Measurements from ENCODE around the gene CCN5. TPM values are rescaled to one million over a fixed set of nuclear protein-coding genes. Genes with fewer than 3 reads are reported as not detected.

CCN5 gene
- total RNA-seq, 1 experiment from 2014 or later, result 0.20 TPM

GRCh38 chr20:44747166-44748004 lies 32.2 kb downstream of the CCN5 start:
- Histone ChIP-seq H4K20me1 (ENCODE audit: insufficient read depth) (peaks cover 5% of the 10 kb centered on the region), H3K36me3 (ENCODE audit: low read depth) (no peaks in the 10 kb centered on the region), H3F3A (ENCODE audit: insufficient read depth, low read depth) (peaks cover 22% of the 10 kb centered on the region), H3K9me3 (ENCODE audit: insufficient read depth, low read depth) (no peaks in the 10 kb centered on the region), H3K27me3 (ENCODE audit: insufficient read depth, low read depth) (peaks cover 42% of the 10 kb centered on the region), H3K79me2 (ENCODE audit: low read depth) (no peaks in the 10 kb centered on the region), H3K4me2 (peak overlapping the region; percentile 69), H3K4me3 (peak overlapping the region; percentile 11; the same call in 1 of the 2 replicates), H3K27ac (peak overlapping the region; percentile 89), H2AFZ (peak overlapping the region; percentile 74), H3K4me1 (replicated peaks; ENCODE audit: insufficient read depth) (peaks cover 22% of the 10 kb centered on the region), H3K9me2 (ENCODE audit: insufficient read depth) (no peaks in the 10 kb centered on the region)
- POLR2A ChIA-PET (ENCODE audit: unreplicated experiment), result interaction anchor here (0.6 kb wide), 1 partner anchor 722 kb away, joined by 5 read pairs; the partner anchor contains the start of gene WFDC2
- BruUV-seq (replicated peaks), result no TSS peak
- peak; percentile 93 to 94 for DNase-seq
- intact Hi-C loops (cut with micrococcal nuclease; ENCODE audit: unreplicated experiment), result loop anchor here (1.0 to 5.0 kb wide), 7 partner anchors 54 to 360 kb away; partner anchors contain the start of gene YWHAB
- no peak for TF ChIP-seq EZH2 (IDR thresholded peaks at IDR 0.05; ENCODE audit: low read depth)
- TF ChIP-seq CTCF (conservative IDR thresholded peaks at IDR 0.05), result peak; percentile 95
- CTCF ChIA-PET, result interaction anchor here (0.6 to 1.5 kb wide), 6 partner anchors 19 to 213 kb away, joined by 3 to 11 read pairs (median 4); partner anchors contain the start of genes CCN5, TOMM34 and YWHAB

GRCh38 chr20:44748005-44748370 lies 32.8 kb downstream of the CCN5 start:
- intact Hi-C loops (cut with micrococcal nuclease; ENCODE audit: unreplicated experiment), result loop anchor here (5.0 kb wide), 2 partner anchors 136 to 361 kb away; no protein-coding TSS in a partner anchor
- no peak overlapping the region for H2AFZ ChIP-seq
- H4K20me1 ChIP-seq (ENCODE audit: insufficient read depth), result peaks cover 5% of the 10 kb centered on the region
- BruUV-seq (replicated peaks), result no TSS peak
- peaks cover 42% of the 10 kb centered on the region for H3K27me3 ChIP-seq (ENCODE audit: insufficient read depth, low read depth)
- DNase-seq, result no peak
- CTCF ChIA-PET, result interaction anchor here (0.6 to 1.5 kb wide), 6 partner anchors 19 to 276 kb away, joined by 3 to 11 read pairs (median 4); partner anchors contain the start of genes CCN5 and TOMM34
- no peaks in the 10 kb centered on the region for H3K9me2 ChIP-seq (ENCODE audit: insufficient read depth)
- H3K36me3 ChIP-seq (ENCODE audit: low read depth), result no peaks in the 10 kb centered on the region
- TF ChIP-seq EZH2 (IDR thresholded peaks at IDR 0.05; ENCODE audit: low read depth), result no peak
- no peak for TF ChIP-seq CTCF (conservative IDR thresholded peaks at IDR 0.05)
- peaks cover 22% of the 10 kb centered on the region for H3F3A ChIP-seq (ENCODE audit: insufficient read depth, low read depth)
- H3K4me3 ChIP-seq, result no peak overlapping the region
- no peak overlapping the region for H3K27ac ChIP-seq
- POLR2A ChIA-PET (ENCODE audit: unreplicated experiment), result no interaction called here
- H3K9me3 ChIP-seq (ENCODE audit: insufficient read depth, low read depth), result no peaks in the 10 kb centered on the region
- peak overlapping the region; percentile 69 for H3K4me2 ChIP-seq
- peaks cover 22% of the 10 kb centered on the region for H3K4me1 ChIP-seq (replicated peaks; ENCODE audit: insufficient read depth)
- H3K79me2 ChIP-seq (ENCODE audit: low read depth), result no peaks in the 10 kb centered on the region

GRCh38 chr20:44750081-44750805 lies 35.1 kb downstream of the CCN5 start:
- H3K4me2 ChIP-seq, result no peak overlapping the region
- ChIA-PET CTCF (interaction anchor here (0.6 kb wide), 1 partner anchor 58 kb away, joined by 3 read pairs; no protein-coding TSS in a partner anchor), POLR2A (ENCODE audit: unreplicated experiment) (no interaction called here)
- no TSS peak for BruUV-seq (replicated peaks)
- H3K9me2 ChIP-seq (ENCODE audit: insufficient read depth), result no peaks in the 10 kb centered on the region
- no peaks in the 10 kb centered on the region for H3K9me3 ChIP-seq (ENCODE audit: insufficient read depth, low read depth)
- no peak overlapping the region for H3K27ac ChIP-seq
- peaks cover 5% of the 10 kb centered on the region for H4K20me1 ChIP-seq (ENCODE audit: insufficient read depth)
- H3K36me3 ChIP-seq (ENCODE audit: low read depth), result no peaks in the 10 kb centered on the region
- H3K27me3 ChIP-seq (ENCODE audit: insufficient read depth, low read depth), result peaks cover 43% of the 10 kb centered on the region
- TF ChIP-seq CTCF (conservative IDR thresholded peaks at IDR 0.05) (no peak), EZH2 (IDR thresholded peaks at IDR 0.05; ENCODE audit: low read depth) (no peak)
- H3F3A ChIP-seq (ENCODE audit: insufficient read depth, low read depth), result peaks cover 22% of the 10 kb centered on the region
- intact Hi-C loops (cut with micrococcal nuclease; ENCODE audit: unreplicated experiment), result no loop called here
- no peaks in the 10 kb centered on the region for H3K79me2 ChIP-seq (ENCODE audit: low read depth)
- no peak overlapping the region for H2AFZ ChIP-seq
- DNase-seq, result no peak
- H3K4me1 ChIP-seq (replicated peaks; ENCODE audit: insufficient read depth), result peaks cover 19% of the 10 kb centered on the region
- H3K4me3 ChIP-seq, result no peak overlapping the region

Measured in PC-9 (cell line).